A673 (cell line): ENCODE results near the gene BICD1.

Experiments
- EZH2 ChIP-seq: fragments of 200-600 bp; sonication (generic); IDR thresholded peaks from 2 replicates; pipeline ENCODE4 v1.6.1; 2017; ENCODE audit warnings: borderline replicate concordance, low read depth, mild to moderate bottlenecking, mixed read lengths, antibody characterized with exemption, low read length; ENCODE audit not compliant: poor library complexity, severe bottlenecking
- TF ChIP-seq, protein P1 (sequence below): fragments of 300-800, 200-600 bp; sonication (generic); conservative IDR thresholded peaks from 2 replicates; pipeline ENCODE4 v1.5.1; 2017; ENCODE audit warnings: low read depth, mild to moderate bottlenecking, antibody characterized with exemption, low read length, moderate library complexity, mixed read lengths

DNA sequence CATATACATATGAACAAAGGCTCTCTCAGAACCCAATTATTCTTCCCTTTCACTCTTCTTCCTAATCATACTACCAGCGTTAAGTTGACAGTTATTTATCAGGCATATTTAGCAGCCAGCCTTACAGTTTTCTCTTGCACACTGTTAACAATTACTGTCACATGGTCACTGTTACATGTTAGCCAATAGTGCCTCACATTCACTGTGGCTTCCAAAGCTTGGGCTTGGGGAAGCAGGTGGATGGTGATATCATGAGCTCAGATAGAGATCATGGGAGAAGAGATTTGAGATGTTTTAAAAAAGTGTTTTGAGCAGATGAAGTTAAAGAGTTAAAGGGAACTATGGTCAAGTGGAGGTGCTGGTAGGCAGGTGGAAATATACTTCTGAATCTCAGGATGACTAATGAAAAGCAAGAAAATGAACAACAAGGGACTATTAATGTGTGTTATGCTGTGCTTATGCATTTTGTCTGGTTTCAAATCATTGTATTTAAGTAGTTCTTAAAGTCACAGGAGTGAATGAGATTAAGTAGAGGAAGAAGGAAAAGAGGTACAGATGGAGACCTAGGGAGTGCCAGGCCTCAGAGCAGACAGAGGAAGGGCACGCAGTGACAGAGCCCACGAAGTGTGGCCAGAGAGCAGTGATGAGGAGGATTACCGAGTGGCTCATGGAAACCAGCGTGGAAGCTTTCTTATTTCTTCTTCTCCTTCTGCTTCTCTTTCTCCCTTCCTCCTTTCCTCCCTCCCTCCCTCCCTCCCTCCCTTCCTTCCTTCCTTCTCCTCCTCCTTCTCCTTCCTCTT is 39.6 kb downstream of the BICD1 start:
- TF ChIP-seq, protein P1, sequence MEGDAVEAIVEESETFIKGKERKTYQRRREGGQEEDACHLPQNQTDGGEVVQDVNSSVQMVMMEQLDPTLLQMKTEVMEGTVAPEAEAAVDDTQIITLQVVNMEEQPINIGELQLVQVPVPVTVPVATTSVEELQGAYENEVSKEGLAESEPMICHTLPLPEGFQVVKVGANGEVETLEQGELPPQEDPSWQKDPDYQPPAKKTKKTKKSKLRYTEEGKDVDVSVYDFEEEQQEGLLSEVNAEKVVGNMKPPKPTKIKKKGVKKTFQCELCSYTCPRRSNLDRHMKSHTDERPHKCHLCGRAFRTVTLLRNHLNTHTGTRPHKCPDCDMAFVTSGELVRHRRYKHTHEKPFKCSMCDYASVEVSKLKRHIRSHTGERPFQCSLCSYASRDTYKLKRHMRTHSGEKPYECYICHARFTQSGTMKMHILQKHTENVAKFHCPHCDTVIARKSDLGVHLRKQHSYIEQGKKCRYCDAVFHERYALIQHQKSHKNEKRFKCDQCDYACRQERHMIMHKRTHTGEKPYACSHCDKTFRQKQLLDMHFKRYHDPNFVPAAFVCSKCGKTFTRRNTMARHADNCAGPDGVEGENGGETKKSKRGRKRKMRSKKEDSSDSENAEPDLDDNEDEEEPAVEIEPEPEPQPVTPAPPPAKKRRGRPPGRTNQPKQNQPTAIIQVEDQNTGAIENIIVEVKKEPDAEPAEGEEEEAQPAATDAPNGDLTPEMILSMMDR: no peak
- TF ChIP-seq EZH2: no peak
